RKO (cell line): ENCODE data around the gene KCNK10.
"Not testable (repeated sequence)": the region's sequence is repeated elsewhere in the genome, so short reads cannot be mapped to it uniquely, and the experiment has no call there.

Source experiments
- DNase-seq: peaks from one replicate; pipeline ENCODE4 v3.0.0-alpha.2; 2016; ENCODE audit warnings: low spot score

Gene KCNK10

GRCh38 chr14:88270776-88271175 is 52.3 kb downstream of the KCNK10 start:
- no peak for DNase-seq

GRCh38 chr14:88269806-88270420 is 53.2 kb downstream of the KCNK10 start:
- DNase-seq, result no peak

GRCh38 chr14:88266474-88266873 is 56.6 kb downstream of the KCNK10 start:
- DNase-seq, result no peak

- no peak for DNase-seq
Observed at GRCh38 chr14:88264116-88264515, 59.0 kb downstream of the KCNK10 start.

GRCh38 chr14:88261302-88261701 is 61.8 kb downstream of the KCNK10 start:
- not testable (repeated sequence) for DNase-seq

- no peak for DNase-seq
Observed at GRCh38 chr14:88258021-88258420, 65.0 kb downstream of the KCNK10 start.

GRCh38 chr14:88256997-88257950 is 65.8 kb downstream of the KCNK10 start:
- DNase-seq, result no peak

- DNase-seq, result no peak
Observed at GRCh38 chr14:88255798-88256197, 67.3 kb downstream of the KCNK10 start.

- no peak for DNase-seq
Observed at GRCh38 chr14:88255196-88255595, 67.9 kb downstream of the KCNK10 start.

GRCh38 chr14:88252498-88252897 is 70.6 kb downstream of the KCNK10 start:
- DNase-seq, result no peak

- DNase-seq, result no peak
Observed at GRCh38 chr14:88251650-88252049, 71.4 kb downstream of the KCNK10 start.

- no peak for DNase-seq
Observed at GRCh38 chr14:88249266-88249665, 73.8 kb downstream of the KCNK10 start.

GRCh38 chr14:88248606-88249005 is 74.5 kb downstream of the KCNK10 start:
- no peak for DNase-seq

GRCh38 chr14:88247228-88247627 is 75.8 kb downstream of the KCNK10 start:
- no peak for DNase-seq

- no peak for DNase-seq
Observed at GRCh38 chr14:88245321-88245720, 77.7 kb downstream of the KCNK10 start.

GRCh38 chr14:88243946-88244345 is 79.1 kb downstream of the KCNK10 start:
- DNase-seq, result no peak

- no peak for DNase-seq
Observed at GRCh38 chr14:88242446-88242845, 80.6 kb downstream of the KCNK10 start.

GRCh38 chr14:88241810-88242209 is 81.3 kb downstream of the KCNK10 start:
- no peak for DNase-seq

- no peak for DNase-seq
Observed at GRCh38 chr14:88234442-88234841, 88.6 kb downstream of the KCNK10 start.

- DNase-seq, result peak; percentile 32
Observed at GRCh38 chr14:88233915-88234314, 89.2 kb downstream of the KCNK10 start.

GRCh38 chr14:88232771-88233170 is 90.3 kb downstream of the KCNK10 start:
- no peak for DNase-seq

- DNase-seq, result no peak
Observed at GRCh38 chr14:88231603-88232002, 91.5 kb downstream of the KCNK10 start.

GRCh38 chr14:88229428-88229827 is 93.6 kb downstream of the KCNK10 start:
- DNase-seq, result no peak
